Tongue (tissue), 2 donors: Measurements from ENCODE around the gene TTC39B. TPM values are rescaled to one million over a fixed set of nuclear protein-coding genes. Genes with fewer than 3 reads are reported as not detected.

Experiments used
- DNase-seq: peaks from one replicate; pipeline ENCODE4 v3.0.0-alpha.2; 2015
- total RNA-seq: library from RNA; depleted of rRNA; stranded (reverse); fragments of >200 nt; gene quantifications from one replicate; pipeline ENCODE4 v1.2.3, GENCODE V29; 2014

The TTC39B gene
- total RNA-seq, 1 donor from 2014 or later, result 6.7 TPM

GRCh38 chr9:15161753-15162152 is 145.3 kb downstream of the TTC39B start:
- DNase-seq, result no peak

DNA sequence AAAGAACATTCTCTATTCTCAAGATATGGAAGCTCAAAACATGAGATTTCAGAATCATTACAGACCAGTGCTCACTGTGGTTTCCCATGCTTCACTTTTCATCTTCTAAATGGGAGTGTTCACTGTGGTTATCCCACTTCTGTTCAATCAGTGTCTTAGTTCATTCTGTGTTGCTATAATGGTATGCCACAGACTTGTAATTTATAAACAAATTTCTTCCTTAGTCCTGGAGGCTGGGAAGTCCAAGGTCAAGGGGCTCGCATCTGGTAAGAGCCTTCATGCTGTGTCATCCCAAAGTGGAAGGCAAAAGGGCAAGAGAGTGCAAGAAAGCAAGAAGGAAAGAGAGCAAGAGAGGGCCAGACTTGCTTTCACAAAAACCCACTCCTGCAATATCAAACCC is 146.3 kb downstream of the TTC39B start:
- no peak for DNase-seq

GRCh38 chr9:15158064-15158463 is 149.0 kb downstream of the TTC39B start:
- no peak for DNase-seq

GRCh38 chr9:15157381-15157780 is 149.6 kb downstream of the TTC39B start:
- no peak for DNase-seq

DNA sequence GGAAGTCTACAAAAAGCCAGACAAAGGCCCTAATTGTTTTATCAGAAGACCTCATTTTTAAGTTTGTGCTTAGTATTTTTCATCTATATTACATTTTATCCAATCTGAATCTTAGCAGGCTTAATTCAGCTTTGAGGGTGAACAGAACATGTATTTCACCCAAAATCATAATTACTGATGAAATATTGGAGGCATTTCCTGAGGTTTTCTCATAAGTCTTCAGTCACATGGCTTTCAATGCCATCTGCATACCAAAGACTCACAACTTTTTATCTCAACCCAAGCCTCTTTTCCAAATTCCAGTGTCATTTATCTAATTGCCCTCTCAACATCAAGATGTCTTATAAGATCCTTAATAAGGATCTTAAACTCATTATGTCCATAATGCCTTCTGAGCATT is 150.8 kb downstream of the TTC39B start:
- DNase-seq, result no peak

- DNase-seq, result peak; percentile 75
Measured at GRCh38 chr9:15155826-15156225, 151.2 kb downstream of the TTC39B start.

DNA sequence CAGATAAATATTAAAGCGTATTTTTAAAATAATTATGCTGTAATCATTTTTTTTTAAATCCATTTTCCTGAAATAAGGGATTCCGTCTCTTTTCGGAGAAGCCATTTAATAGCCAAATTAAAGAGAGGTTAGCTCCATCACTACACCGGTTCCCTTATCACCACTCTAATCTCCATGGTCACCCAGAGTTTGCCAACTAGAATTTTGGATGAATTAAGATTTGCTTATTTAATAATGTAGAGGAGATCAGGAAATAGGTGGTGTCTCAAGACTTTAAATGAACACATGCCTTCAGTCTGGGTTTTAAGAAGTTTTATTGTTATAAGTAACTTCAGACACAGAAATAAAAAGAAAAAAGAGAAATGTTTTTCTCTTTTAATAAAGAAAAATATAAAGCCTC is 151.7 kb downstream of the TTC39B start:
- DNase-seq, result no peak

DNA sequence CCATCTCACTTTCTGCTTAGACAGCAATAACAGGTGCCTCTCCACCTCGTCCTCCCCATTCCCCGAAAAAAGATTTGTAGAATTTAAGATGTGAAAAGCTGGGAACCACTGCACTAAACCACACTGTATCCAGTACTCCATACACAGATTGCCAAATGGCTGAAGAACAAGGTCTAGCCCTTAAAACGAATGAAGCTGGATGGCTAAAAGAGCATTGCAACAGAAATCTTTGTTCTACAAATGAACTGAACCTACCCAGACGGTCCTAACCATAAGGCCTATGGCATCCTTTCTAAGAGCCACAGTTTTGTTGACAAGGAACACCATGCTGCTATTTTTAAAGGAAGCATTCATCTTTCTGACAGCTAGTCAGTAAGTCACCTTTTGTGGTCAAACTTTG is 152.3 kb downstream of the TTC39B start:
- DNase-seq, result no peak

GRCh38 chr9:15153961-15154360 is 153.1 kb downstream of the TTC39B start:
- no peak for DNase-seq

DNA sequence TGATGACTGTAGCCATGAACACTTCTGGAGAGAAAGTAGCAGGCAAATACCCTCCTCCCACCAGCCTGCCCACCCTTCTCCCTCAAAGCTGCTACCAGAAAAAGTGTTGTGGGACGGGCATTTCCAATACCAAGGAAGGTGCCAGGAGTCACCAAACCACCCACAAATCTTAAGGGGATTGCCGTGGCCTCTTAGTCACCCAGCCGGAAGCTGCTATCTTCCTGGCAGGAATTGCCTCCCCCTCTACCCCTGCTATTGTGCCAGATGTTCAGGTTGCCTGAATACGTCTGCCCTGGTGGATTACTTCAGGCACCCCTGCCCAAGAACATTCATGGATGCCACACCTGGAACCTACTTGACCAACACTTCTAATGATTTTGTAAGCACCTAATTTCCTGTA is 156.1 kb downstream of the TTC39B start:
- DNase-seq, result no peak

- DNase-seq, result no peak
Measured at GRCh38 chr9:15149450-15149849, 157.6 kb downstream of the TTC39B start.

DNA sequence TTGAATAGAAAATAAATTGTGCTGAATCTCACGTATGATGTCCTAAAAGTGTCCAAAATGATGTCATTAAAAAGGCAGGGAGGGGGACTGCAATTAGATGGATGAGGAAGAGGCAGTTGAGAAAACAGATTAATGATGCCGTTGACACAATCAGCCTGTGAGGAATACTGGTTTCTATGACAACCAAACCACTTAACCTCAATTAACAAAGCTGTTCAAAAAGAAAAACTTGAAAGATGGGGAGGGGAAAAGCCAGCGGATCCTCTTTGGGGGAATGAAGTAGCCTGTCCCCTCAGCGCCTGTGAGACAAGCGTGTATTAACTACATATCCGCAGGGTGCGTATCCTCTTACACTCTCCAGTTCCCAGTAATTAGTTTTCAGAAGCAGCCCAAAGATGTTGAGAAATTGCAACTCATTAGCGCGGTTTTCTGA is 160.7 kb downstream of the TTC39B start:
- DNase-seq, result peak; percentile 17

- DNase-seq, result peak; percentile 71
Measured at GRCh38 chr9:15144622-15145061, 162.4 kb downstream of the TTC39B start.

DNA sequence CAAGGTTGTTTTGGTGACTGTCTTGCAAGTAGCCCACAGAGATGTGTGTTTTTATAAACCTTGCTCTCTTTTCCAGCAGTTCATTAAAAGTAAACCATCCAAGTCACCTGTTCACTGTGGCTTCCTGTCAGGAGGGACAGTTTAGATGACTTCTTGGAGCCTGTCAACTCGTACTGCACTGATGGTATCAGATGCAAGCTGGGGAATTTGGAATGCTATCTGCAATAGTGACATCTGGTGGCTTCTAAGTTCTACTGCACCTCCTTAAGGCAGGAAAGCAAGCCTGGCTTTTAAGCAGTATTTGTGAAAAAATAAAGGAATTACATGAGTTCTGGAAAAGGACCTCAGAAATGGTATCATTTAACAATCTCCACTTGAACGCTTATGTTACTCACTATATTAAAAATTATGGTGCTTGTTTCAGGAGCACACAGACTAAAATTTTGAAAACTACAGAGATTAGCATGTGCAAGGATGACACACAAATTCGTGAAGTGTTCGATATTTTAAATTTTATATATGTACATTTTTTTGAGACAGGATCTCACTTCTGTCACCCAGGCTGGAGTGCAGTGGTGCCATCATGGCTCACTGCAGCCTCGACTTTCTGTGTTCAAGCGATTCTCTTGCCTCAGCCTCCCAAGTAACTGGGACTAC is 164.0 kb downstream of the TTC39B start:
- peak; percentile 74 for DNase-seq

DNA sequence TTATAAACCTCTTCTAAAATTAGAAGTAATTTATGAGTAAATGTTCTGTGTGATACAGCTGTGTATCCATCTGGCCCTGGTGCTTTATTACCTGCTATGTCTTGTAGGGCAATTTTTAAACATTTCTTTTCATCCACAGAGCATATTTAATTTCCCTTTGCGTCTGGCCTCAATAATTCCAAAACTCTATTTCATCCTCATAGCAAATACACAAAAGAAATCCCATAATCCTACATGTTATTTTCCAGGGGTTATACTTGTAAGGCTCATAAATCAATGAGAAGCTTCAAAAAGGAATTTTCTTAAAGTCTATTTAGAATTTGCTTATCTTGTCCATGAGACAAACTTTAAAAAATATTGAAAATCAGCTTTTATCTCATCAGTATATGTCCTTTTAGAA is 167.0 kb downstream of the TTC39B start:
- no peak for DNase-seq

- DNase-seq, result no peak
Measured at GRCh38 chr9:15139469-15139868, 167.5 kb downstream of the TTC39B start.

- no peak for DNase-seq
Measured at GRCh38 chr9:15138357-15138686, 168.7 kb downstream of the TTC39B start.

GRCh38 chr9:15137658-15138356 is 169.2 kb downstream of the TTC39B start:
- no peak for DNase-seq

GRCh38 chr9:15137089-15137488 is 169.9 kb downstream of the TTC39B start:
- no peak for DNase-seq

GRCh38 chr9:15136646-15137045 is 170.4 kb downstream of the TTC39B start:
- DNase-seq, result no peak

GRCh38 chr9:15135164-15135792 is 171.7 kb downstream of the TTC39B start:
- peak; percentile 93 for DNase-seq

DNA sequence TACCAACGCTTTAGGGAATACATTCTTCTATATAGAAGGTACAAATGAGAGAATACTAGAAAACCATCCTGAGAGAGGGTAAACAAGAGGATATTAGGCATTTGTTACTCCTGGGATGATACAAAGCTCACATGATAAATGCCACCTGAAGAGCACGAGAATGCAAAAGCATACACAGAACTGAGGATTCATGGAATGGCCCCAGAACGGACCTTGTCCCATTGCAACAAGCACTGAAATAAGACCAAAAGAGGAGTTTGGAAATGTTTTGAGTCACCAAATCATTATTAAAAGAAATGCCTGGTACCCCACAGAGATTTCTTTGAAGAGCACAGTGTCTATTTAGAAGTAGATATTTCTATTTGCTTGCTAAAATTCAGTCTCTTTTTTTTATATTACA is 173.5 kb downstream of the TTC39B start:
- DNase-seq, result no peak

- no peak for DNase-seq
Measured at GRCh38 chr9:15132091-15132490, 174.9 kb downstream of the TTC39B start.

- no peak for DNase-seq
Measured at GRCh38 chr9:15131094-15131493, 175.9 kb downstream of the TTC39B start.
